ENCODE results near the gene KIF26B.

- TF ChIP-seq POLR2AphosphoS5 (IDR thresholded peaks at IDR 0.05) (no peak), CTCF (IDR thresholded peaks at IDR 0.05; ENCODE audit: poor library complexity, severe bottlenecking) (no peak), EZH2 (IDR thresholded peaks at IDR 0.05; ENCODE audit: borderline replicate concordance, insufficient read depth, low read length, poor library complexity, severe bottlenecking) (no peak), TAF1 (IDR thresholded peaks at IDR 0.05; ENCODE audit: low read depth) (no peak), EP300 (conservative IDR thresholded peaks at IDR 0.05; ENCODE audit: poor library complexity, severe bottlenecking) (no peak), RAD21 (conservative IDR thresholded peaks at IDR 0.05) (no peak), SMC3 (conservative IDR thresholded peaks at IDR 0.05; ENCODE audit: poor library complexity) (no peak)
Measured at GRCh38 chr1:245690156-245690690, 535.4 kb downstream of the KIF26B start.

Measured in neural cell (in vitro differentiated cells).